Neural progenitor cell (in vitro differentiated cells): ENCODE data around the gene COLEC11.

Experiments
- CTCF ChIP-seq: fragments of 200-600 bp; sonication (generic); IDR thresholded peaks from 2 replicates; pipeline ENCODE4 v1.5.1; 2017; ENCODE audit warnings: antibody characterized with exemption, mild to moderate bottlenecking
- EZH2 ChIP-seq: fragments of 200-600 bp; sonication (generic); IDR thresholded peaks from 2 replicates; pipeline ENCODE4 v1.6.1; 2017; ENCODE audit warnings: antibody characterized with exemption, mild to moderate bottlenecking, moderate library complexity
- EZH2phosphoT487 ChIP-seq: fragments of 200-600 bp; sonication (generic); IDR thresholded peaks from 2 replicates; pipeline ENCODE4 v1.6.1; 2017; ENCODE audit warnings: antibody characterized with exemption

GRCh38 chr2:3648652-3649177 is 53.8 kb downstream of the COLEC11 start:
- TF ChIP-seq EZH2 (no peak), CTCF (no peak), EZH2phosphoT487 (no peak)
